HUES6 (cell line): ENCODE results near the gene KDM4F.
"Not testable (repeated sequence)": the region's sequence is repeated elsewhere in the genome, so short reads cannot be mapped to it uniquely, and the experiment has no call there.

Experiments
- H3K27ac ChIP-seq: 2 replicates; pipeline ENCODE4 v1.7.0; 2013; ENCODE audit warnings: low read depth, mild to moderate bottlenecking, low read length, inconsistent platforms
- H3K27me3 ChIP-seq: 2 replicates; pipeline ENCODE4 v1.6.1; 2013; ENCODE audit warnings: low read length; ENCODE audit not compliant: control insufficient read depth, insufficient read depth
- H3K36me3 ChIP-seq: 2 replicates; pipeline ENCODE4 v1.6.1; 2013; ENCODE audit warnings: low read length; ENCODE audit not compliant: control insufficient read depth, insufficient read depth
- H3K4me1 ChIP-seq: 2 replicates; pipeline ENCODE4 v1.6.1; 2013; ENCODE audit warnings: low read length; ENCODE audit not compliant: control insufficient read depth, insufficient read depth
- H3K4me3 ChIP-seq: 2 replicates; pipeline ENCODE4 v1.5.1; 2013; ENCODE audit warnings: low read depth, low read length
- H3K9ac ChIP-seq: one replicate; pipeline ENCODE4 v1.6.1; 2013; ENCODE audit warnings: mild to moderate bottlenecking, low read length
- H3K9me3 ChIP-seq: 2 replicates; pipeline ENCODE4 v1.6.1; 2013; ENCODE audit warnings: low read depth, low read length; ENCODE audit not compliant: control insufficient read depth, insufficient read depth

Gene KDM4F

GRCh38 chr11:95037356-95038035 is 11.7 kb upstream of the KDM4F start:
- H3K9ac ChIP-seq, H3K4me1 ChIP-seq, H3K27me3 ChIP-seq, H3K4me3 ChIP-seq, H3K27ac ChIP-seq, H3K9me3 ChIP-seq, H3K36me3 ChIP-seq: not testable (repeated sequence)

DNA sequence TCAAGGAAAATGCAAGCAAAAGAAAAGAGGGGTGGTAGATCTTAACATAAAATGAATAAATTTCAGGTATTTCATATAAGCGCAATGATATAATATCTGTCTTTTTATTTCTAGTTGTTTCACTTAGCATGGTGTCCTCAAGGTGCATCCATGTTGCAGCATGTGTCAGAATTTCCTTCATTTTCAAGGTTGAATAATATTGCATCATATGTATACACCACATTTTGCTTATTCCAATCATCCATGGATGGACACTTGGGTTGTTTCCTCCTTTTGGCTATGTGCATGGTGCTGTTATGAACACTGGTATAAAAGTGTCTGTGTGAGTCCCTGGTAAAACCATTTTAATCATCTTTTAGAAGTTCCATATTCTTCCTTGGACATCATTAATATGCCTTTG is 7.0 kb upstream of the KDM4F start:
- Histone ChIP-seq H3K4me3 (no peak overlapping the region), H3K4me1 (no peaks in the 10 kb centered on the region), H3K9me3 (no peaks in the 10 kb centered on the region), H3K27ac (no peak overlapping the region), H3K27me3 (peaks cover 20% of the 10 kb centered on the region; the same call in 1 of the 2 replicates), H3K9ac (no peak overlapping the region), H3K36me3 (no peaks in the 10 kb centered on the region)

DNA sequence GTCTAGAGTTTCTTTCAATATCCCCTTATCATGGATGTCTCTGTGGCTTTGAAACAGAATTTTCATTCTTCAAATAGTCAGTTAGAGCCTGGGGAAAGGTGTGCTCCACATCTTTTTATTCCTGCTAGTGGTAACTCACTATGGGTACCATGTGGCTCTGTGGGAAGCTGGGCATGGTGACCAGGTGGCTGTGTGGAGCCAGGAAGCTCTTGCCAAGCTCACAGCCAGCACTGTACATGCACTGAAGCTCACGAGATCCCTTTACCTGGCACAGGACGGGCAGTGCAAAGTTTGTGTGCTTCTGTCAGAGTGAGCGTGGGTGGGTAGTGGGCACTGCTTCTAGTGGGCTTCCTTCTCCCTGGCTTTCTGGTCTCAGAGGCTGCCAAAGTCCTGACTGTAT is 6.3 kb upstream of the KDM4F start:
- H3K9me3 ChIP-seq, result no peaks in the 10 kb centered on the region
- no peak overlapping the region for H3K4me3 ChIP-seq
- no peak overlapping the region for H3K27ac ChIP-seq
- peaks cover 20% of the 10 kb centered on the region; the same call in 1 of the 2 replicates for H3K27me3 ChIP-seq
- H3K9ac ChIP-seq, result no peak overlapping the region
- H3K4me1 ChIP-seq, result no peaks in the 10 kb centered on the region
- H3K36me3 ChIP-seq, result no peaks in the 10 kb centered on the region

- no peak overlapping the region for H3K4me3 ChIP-seq
- no peaks in the 10 kb centered on the region for H3K36me3 ChIP-seq
- no peak overlapping the region for H3K27ac ChIP-seq
- H3K9me3 ChIP-seq, result no peaks in the 10 kb centered on the region
- H3K9ac ChIP-seq, result no peak overlapping the region
- H3K4me1 ChIP-seq, result no peaks in the 10 kb centered on the region
- H3K27me3 ChIP-seq, result peaks cover 20% of the 10 kb centered on the region; the same call in 1 of the 2 replicates
Measured at GRCh38 chr11:95044010-95044409, 5.2 kb upstream of the KDM4F start.

DNA sequence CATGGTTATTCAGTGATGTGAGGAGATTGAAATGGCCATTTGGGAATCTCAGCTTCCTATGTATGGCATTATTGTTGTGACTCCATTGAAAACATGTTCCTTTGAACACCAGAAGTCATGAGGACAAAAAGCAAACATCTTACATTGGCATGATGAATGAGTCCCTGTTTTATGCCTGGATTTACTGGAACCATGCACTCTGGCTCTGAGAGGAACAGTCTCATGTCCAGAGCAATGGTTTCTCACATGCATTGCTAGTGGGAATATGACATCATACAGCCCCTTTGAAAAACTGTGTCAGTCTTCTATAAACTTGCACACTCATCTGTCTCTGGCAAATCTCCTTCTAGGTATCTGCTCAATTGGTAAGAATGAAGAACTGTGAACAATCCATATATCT is 3.4 kb upstream of the KDM4F start:
- H3K9me3 ChIP-seq, result no peaks in the 10 kb centered on the region
- peaks cover 20% of the 10 kb centered on the region; the same call in 1 of the 2 replicates for H3K27me3 ChIP-seq
- no peak overlapping the region for H3K9ac ChIP-seq
- no peaks in the 10 kb centered on the region for H3K36me3 ChIP-seq
- no peaks in the 10 kb centered on the region for H3K4me1 ChIP-seq
- H3K4me3 ChIP-seq, result no peak overlapping the region
- no peak overlapping the region for H3K27ac ChIP-seq

DNA sequence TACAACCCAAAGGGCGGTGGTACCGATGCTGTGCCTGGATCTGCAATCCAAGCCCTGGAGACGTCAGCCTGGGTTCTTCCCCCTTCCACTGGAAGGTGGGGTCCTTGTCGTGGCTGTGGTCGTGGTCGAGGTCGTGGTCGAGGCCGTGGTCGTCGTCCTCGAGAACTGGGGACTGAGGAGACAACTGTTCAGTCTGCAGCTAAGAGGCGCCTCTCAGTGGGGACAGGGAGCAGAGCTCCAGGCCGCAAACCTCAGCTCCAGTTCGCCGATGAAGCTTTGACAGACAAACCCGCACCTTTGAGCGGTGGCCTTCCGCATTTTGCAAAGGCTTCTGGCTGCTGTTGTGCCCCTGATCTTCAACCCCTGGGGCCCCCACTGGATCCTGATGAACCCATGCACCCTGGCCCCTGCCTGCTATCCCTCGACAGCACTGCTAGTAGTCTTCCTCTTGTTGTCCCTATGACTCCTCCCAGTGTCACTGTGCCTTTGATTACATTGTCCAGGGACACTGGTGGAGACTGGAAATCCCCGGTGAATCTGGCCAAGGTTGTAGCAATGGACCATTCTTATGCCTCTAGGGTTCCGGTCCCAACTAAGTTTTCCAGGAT is 1.5 kb downstream of the KDM4F start:
- H3K36me3 ChIP-seq, result no peaks in the 10 kb centered on the region
- H3K27ac ChIP-seq, result no peak overlapping the region
- no peaks in the 10 kb centered on the region for H3K4me1 ChIP-seq
- peaks cover 6% of the 10 kb centered on the region; the same call in 1 of the 2 replicates for H3K27me3 ChIP-seq
- no peaks in the 10 kb centered on the region for H3K9me3 ChIP-seq
- no peak overlapping the region for H3K4me3 ChIP-seq
- no peak overlapping the region for H3K9ac ChIP-seq

DNA sequence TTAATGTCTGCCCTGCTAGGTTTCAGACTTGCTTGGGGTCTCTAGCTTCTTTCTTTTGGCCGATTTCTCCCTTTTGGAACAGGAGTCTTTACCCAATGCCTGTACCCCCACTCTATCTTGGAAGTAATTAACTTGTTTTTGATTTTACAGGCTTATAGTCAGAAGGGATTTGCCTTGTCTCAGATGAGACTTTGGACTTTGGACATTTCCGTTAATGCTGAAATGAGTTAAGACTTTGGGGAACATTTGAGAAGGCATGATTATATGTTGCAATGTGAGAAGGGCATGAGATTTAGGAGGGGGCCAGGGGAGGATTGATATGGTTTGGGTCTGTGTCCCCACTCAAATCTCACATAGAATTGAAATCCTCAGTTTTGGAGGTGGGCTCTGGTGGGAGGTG is 5.1 kb downstream of the KDM4F start:
- Histone ChIP-seq H3K27me3 (0 out of 2 replicates have a peak, but pooled peaks cover 3% of the 10 kb centered on the region), H3K4me3 (no peak overlapping the region), H3K9ac (no peak overlapping the region), H3K36me3 (no peaks in the 10 kb centered on the region), H3K27ac (no peak overlapping the region), H3K9me3 (no peaks in the 10 kb centered on the region), H3K4me1 (no peaks in the 10 kb centered on the region)

- Histone ChIP-seq H3K36me3 (no peaks in the 10 kb centered on the region), H3K9ac (no peak overlapping the region), H3K27ac (no peak overlapping the region), H3K4me3 (no peak overlapping the region), H3K9me3 (no peaks in the 10 kb centered on the region), H3K27me3 (peaks cover 4% of the 10 kb centered on the region; the same call in 1 of the 2 replicates), H3K4me1 (no peaks in the 10 kb centered on the region)
Measured at GRCh38 chr11:95055283-95055897, 6.2 kb downstream of the KDM4F start.

DNA sequence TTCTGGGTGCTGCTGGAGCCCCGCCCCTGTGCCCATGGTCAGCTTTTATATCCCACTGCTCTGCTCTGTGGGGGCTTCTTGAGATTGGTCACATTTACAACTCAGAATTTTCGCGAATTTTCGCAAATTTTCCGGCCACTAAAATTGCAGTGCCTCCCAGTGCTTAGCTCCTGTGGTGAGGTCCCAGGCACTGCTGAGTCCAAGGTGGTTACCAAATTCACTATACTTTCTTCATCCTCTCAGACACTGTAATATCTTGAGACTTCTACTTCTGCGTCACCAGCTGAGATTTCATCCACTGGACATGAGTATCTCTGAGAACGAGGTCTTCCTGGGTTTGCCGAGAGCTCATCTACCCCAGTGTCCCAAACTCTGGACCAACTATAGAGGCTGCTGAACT is 8.7 kb downstream of the KDM4F start:
- Histone ChIP-seq H3K27ac (no peak overlapping the region), H3K4me1 (no peaks in the 10 kb centered on the region), H3K27me3 (peaks cover 12% of the 10 kb centered on the region; the same call in 1 of the 2 replicates), H3K9me3 (no peaks in the 10 kb centered on the region), H3K36me3 (no peaks in the 10 kb centered on the region), H3K4me3 (no peak overlapping the region), H3K9ac (no peak overlapping the region)

- Histone ChIP-seq H3K27me3 (peaks cover 12% of the 10 kb centered on the region; the same call in 1 of the 2 replicates), H3K9ac (no peak overlapping the region), H3K4me3 (no peak overlapping the region), H3K9me3 (no peaks in the 10 kb centered on the region), H3K36me3 (no peaks in the 10 kb centered on the region), H3K4me1 (no peaks in the 10 kb centered on the region), H3K27ac (no peak overlapping the region)
Measured at GRCh38 chr11:95058621-95059020, 9.4 kb downstream of the KDM4F start.

GRCh38 chr11:95059046-95059445 is 9.8 kb downstream of the KDM4F start:
- Histone ChIP-seq H3K4me3 (no peak overlapping the region), H3K27ac (no peak overlapping the region), H3K4me1 (no peaks in the 10 kb centered on the region), H3K9ac (no peak overlapping the region), H3K9me3 (no peaks in the 10 kb centered on the region), H3K36me3 (no peaks in the 10 kb centered on the region), H3K27me3 (peaks cover 10% of the 10 kb centered on the region; the same call in 1 of the 2 replicates)
